ENCODE data around the gene SPINT3. TPM values are rescaled to one million over a fixed set of nuclear protein-coding genes. Genes with fewer than 3 reads are reported as not detected.

Gene SPINT3
- total and polyA plus RNA-seq, 12 donors: not detected

DNA sequence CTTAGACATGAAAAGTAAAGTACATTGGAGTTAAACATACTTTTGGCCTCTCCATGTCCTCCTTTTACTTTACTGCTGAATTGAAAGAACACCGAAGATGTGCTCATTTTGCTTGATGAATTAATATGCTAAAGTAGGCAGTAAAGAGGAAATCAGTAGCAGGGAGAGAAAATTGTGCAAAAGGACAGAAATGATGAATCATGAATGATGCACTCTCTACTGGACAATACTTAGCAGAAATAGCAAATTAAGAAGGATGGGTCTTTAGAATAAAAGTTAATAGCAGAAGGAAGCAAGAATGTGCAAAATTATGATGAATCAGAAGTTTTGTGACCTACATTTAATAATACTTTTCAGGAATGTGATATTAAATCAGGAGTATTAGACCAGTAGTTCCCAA is 8.4 kb upstream of the SPINT3 start:
- WGBS, 4 donors: 62 to 78% (median 70%) methylated on average over 1 of the region's 1 CpG

GRCh38 chr20:45518282-45518681 is 2.9 kb upstream of the SPINT3 start:
- Histone ChIP-seq H3K4me3 (no peak overlapping the region), H3K36me3 (replicated peaks in 1 of 2) (no peaks in the 10 kb centered on the region), H3K9me3 (replicated peaks in 1 of 3) (no peaks in the 10 kb centered on the region), H3K27me3 (peaks cover 5% of the 10 kb centered on the region), H3K4me1 (replicated peaks in 1 of 2) (no peaks in the 10 kb centered on the region), H3K27ac (no peak overlapping the region)
- WGBS, 4 donors: 29 to 46% (median 37%) methylated on average over 2 of the region's 2 CpGs
- DNase-seq: peak in 1 of 7 donors; percentile 9
- TF ChIP-seq CTCF (IDR thresholded peaks at IDR 0.05) (no peak), POLR2A (IDR thresholded peaks at IDR 0.05) (no peak)
- intact Hi-C loops (cut with DNase I): no loop called here

More for the DNA sequence above, 8.4 kb upstream of the SPINT3 start:
- H3K36me3 ChIP-seq (replicated peaks in 1 of 2): no peaks in the 10 kb centered on the region
- H3K9me3 ChIP-seq (replicated peaks in 1 of 3): no peaks in the 10 kb centered on the region
- no peak for DNase-seq
- no peak overlapping the region for H3K4me3 ChIP-seq
- intact Hi-C loops (cut with DNase I): no loop called here
- H3K27me3 ChIP-seq: peaks cover 14% of the 10 kb centered on the region
- no peaks in the 10 kb centered on the region for H3K4me1 ChIP-seq (replicated peaks in 1 of 2)
- no peak overlapping the region for H3K27ac ChIP-seq
- TF ChIP-seq CTCF (IDR thresholded peaks at IDR 0.05) (no peak), POLR2A (IDR thresholded peaks at IDR 0.05) (no peak)

GRCh38 chr20:45510242-45510862 is 5.1 kb downstream of the SPINT3 start:
- no peaks in the 10 kb centered on the region for H3K9me3 ChIP-seq (replicated peaks in 1 of 3)
- no peaks in the 10 kb centered on the region for H3K4me1 ChIP-seq (replicated peaks in 1 of 2)
- no peaks in the 10 kb centered on the region for H3K27me3 ChIP-seq
- no peaks in the 10 kb centered on the region for H3K36me3 ChIP-seq (replicated peaks in 1 of 2)
- TF ChIP-seq POLR2A (IDR thresholded peaks at IDR 0.05): no peak
- no peak overlapping the region for H3K27ac ChIP-seq
- no peak overlapping the region for H3K4me3 ChIP-seq
- 61 to 68% (median 65%) methylated on average over 5 of the region's 5 CpGs for WGBS, 4 donors
- DNase-seq: no peak
- intact Hi-C loops (cut with DNase I): no loop called here

GRCh38 chr20:45509091-45509490 is 6.3 kb downstream of the SPINT3 start:
- intact Hi-C loops (cut with DNase I): no loop called here
- Histone ChIP-seq H3K36me3 (replicated peaks in 1 of 2) (no peaks in the 10 kb centered on the region), H3K9me3 (replicated peaks in 1 of 3) (no peaks in the 10 kb centered on the region), H3K27me3 (peaks cover 6% of the 10 kb centered on the region), H3K27ac (no peak overlapping the region), H3K4me3 (no peak overlapping the region), H3K4me1 (replicated peaks in 1 of 2) (no peaks in the 10 kb centered on the region)
- DNase-seq: no peak
- TF ChIP-seq POLR2A (IDR thresholded peaks at IDR 0.05): no peak
- TF ChIP-seq CTCF (IDR thresholded peaks at IDR 0.05): no peak
- 62 to 82% (median 71%) methylated on average over 4 of the region's 4 CpGs for WGBS, 4 donors
